HG02870 (cell line): ENCODE measurements around the gene PDGFA.

Source experiments
- ATAC-seq: cut with Tn5 transposase; IDR thresholded peaks from one replicate; pipeline ENCODE4 v1.9.1; 2021; ENCODE audit warnings: mild to moderate bottlenecking, moderate library complexity; ENCODE audit not compliant: unreplicated experiment

PDGFA gene

GRCh38 chr7:462173-463103, 57.2 kb downstream of the PDGFA start:
- no peak for ATAC-seq

DNA sequence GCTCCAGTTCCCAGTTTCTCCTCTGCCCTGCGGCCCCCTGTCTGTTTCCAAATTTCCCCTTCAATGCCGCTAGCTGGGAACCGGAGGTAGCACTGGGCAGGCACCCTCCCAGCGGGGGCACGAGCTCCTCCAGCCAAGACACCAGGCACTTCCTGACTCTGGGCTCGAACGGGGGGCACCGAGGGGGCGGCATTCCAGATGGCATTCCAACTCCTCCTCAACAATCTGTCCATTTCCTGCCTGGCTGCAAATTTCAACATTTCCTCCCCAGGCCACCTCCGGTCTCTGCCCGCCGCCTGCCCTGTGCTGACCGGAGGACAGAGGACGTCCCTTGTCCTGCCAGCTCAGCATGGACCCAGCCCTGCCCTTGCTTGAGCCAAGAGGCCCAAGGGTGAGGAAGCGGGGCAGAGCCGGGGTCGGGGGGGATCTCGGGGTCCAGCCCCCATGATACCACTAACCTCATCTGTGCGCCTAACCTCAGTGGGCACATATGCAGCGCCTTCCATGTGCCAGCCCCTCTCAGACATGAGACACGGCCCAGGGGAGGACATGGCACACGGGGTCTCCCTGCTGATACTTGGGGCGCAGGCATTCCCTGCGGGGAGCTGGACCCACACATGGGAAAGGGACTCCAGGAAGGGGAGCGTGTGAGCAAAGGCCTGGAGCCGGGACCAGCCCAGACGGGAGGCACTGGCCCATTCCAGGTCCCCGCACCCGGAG, 58.0 kb downstream of the PDGFA start:
- ATAC-seq, result no peak

- ATAC-seq, result no peak
These were observed 58.6 kb downstream of the PDGFA start for GRCh38 chr7:461117-461452.

DNA sequence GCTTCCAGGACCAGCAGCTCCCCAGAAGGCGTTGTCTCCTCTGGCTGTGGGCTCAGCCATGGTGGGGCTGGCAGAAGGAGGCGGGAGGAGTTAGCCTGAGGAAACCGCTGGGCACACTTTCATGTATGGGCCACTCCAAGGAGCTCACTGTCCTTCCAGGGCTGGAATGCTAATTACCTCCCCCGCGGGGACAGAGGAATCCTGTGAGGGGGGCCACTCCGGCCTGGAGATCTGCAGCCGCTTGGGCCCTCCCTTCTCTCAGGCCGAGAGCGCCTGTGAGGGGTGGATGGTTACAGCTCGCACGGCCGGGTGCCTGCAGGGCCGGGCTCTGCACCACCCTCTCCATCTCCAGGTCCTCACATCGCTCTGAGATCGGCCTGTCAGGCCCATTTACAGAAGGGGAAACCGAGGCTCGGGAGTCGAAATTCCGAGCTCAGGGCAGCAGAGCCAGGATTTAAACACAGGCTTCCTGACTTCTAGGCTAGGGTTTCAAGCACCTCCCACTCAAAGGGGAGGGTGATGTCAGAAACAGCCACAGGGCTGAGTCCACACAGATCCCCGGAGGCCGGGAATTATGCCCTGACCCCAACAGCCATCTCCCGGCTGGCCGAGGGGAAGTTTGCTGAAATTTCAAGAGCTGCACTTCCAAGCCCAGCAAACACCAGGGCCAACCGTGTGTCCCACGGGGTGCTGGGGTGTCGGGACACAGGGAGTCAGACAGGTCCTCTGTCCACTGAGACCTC, 59.1 kb downstream of the PDGFA start:
- no peak for ATAC-seq

- ATAC-seq, result no peak
These were observed 59.9 kb downstream of the PDGFA start for GRCh38 chr7:459584-460373.

- ATAC-seq, result no peak
These were observed 61.0 kb downstream of the PDGFA start for GRCh38 chr7:458511-459245.

- no peak for ATAC-seq
These were observed 61.7 kb downstream of the PDGFA start for GRCh38 chr7:457814-458510.

GRCh38 chr7:455110-455928, 64.3 kb downstream of the PDGFA start:
- no peak for ATAC-seq

- no peak for ATAC-seq
These were observed 65.1 kb downstream of the PDGFA start for GRCh38 chr7:454356-455109.

DNA sequence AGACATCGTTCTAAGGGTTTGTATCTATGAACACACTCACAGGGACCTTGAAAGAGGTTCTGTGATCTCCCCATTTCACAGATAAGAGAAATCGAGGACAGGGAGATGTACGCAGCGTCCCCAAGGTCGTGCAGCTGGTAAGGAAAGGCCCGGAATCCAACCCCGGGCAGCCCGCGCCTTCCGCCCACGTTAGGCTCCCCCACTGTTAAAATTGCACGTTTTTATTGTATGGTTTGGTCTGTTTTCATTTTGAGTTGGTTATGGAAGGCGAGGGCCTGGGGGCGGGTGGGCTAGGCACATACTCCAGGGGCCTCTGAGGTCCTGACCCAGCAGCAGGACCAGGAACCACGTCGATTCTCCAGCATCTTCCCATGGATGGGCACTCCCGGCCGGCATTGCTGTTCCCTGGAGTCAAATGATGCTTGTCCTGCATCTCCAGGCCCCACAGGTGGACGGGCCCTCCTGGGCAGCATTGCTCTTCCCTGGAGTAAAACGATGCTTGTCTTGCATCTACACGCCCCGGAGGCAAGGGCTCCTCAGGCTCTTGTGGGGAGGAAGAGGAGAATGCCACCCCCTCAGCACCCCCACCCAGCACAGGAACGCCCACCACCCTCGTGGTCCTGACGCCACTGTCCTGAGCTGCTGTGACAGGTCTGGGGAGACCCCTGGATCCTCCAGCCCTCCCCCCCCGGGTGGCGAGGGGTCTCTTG, 65.9 kb downstream of the PDGFA start:
- ATAC-seq, result no peak

GRCh38 chr7:452791-453455, 66.7 kb downstream of the PDGFA start:
- no peak for ATAC-seq

DNA sequence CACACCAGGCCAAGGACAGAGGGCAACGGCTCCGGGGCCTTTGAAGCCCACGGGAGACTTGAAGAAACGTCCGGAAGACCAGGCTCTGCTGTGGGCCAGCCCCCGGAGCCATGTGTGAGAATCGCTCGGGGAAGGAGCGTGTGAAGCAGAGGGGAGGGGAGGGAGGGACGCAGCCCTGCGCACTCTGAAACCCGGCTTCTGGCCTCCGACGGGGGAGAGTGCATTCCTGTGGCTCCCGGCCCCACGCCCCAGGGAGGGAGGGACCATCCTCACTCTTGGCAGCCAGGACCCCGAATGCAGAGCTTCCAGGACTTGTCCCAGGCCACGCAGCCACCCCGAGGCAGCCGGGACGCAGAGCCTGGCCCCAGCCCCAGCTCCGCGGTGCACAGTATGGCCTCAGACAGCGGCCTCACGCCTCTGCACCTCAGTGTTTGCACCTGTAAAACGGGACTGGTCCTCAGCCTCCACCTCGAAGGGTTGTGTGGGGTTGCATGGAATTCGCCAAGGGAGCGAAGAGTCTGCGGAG, 67.4 kb downstream of the PDGFA start:
- ATAC-seq, result no peak

DNA sequence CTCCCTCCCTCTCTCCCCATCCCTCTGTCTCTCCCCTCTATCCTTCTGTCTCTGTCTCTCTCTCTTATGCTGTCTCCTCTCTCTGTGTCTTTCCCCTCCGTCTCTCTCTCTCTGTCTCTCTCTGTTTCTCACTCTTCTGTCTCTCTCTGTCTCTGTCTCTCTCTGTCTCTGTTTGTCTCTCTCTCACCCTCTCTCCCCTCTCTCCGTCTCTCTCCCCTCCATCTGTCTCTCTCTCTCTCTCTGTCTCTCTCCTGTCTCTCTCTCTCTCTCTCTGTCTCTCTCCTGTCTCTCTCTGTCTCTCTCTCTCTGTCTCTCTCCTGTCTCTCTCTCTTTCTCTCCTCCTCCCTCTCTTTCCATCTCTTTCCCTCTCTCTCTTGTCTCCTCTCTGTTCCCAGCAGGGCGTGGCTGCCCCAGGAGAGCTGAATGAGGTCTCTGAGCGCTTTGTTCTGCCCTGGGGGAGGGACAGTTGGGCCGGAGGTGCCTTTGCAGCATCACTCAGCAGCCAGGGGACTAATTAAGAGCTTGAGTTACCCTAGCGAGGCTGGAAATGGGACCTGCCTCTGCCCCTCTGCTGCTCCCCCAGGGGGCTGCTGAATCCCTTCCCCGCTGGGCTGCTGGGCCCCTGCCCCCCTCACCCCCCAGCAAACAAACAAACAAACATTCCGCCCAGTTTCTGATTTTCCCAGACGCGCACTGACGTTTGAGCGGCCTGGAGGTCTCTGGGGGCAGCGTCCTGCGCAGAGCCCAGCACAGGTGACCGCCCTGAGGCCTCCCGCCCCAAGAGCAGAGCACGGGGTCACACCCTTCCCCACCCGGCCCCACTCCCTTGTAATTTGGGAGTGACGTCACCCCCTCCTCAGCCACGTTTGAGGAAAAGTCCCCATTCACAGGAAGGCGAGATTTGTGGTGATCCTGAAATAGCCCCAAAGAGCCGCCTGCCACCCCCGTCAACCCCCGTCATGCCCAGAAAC, 68.1 kb downstream of the PDGFA start:
- no peak for ATAC-seq

- no peak for ATAC-seq
These were observed 68.9 kb downstream of the PDGFA start for GRCh38 chr7:450741-451140.

DNA sequence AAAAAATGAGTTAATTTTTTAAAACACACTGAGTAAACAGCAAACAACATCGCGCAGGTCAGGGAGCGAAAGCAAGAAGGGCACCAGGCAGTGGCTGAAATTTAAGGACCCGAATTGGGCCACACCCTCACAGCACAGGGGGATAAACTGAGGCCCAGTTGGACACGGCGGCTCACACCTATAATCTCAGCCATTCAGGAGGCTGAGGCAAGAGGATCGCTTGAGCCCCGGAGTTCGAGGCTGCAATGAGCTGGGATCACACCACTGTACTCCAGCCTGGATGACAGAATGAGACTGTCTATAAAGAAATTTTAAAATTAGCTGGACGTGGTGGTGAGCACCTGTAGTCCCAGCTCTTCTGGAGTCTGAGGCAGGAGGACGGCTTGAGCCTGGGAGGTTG, 69.6 kb downstream of the PDGFA start:
- no peak for ATAC-seq
